Mucosa of descending colon (tissue), 3 donors: ENCODE results near the gene XKR3. TPM values are rescaled to one million over a fixed set of nuclear protein-coding genes. Genes with fewer than 3 reads are reported as not detected.

Experiments used
- ATAC-seq: fragments of 200-7000 bp; cut with Tn5 transposase; one replicate; pipeline ENCODE4 v1.9.1; 2020; ENCODE audit warnings: mild to moderate bottlenecking, moderate library complexity
- DNase-seq, 3 donors: peaks; one replicate each; pipeline ENCODE4 v3.0.0-alpha.2; 2020
- H3K36me3 ChIP-seq: fragments of 200-600 bp; one replicate; pipeline ENCODE4 v1.8.0; 2021; ENCODE audit warnings: low read depth, mild to moderate bottlenecking
- H3K4me1 ChIP-seq: fragments of 200-600 bp; one replicate; pipeline ENCODE4 v1.8.0; 2021; ENCODE audit warnings: low read depth, mild to moderate bottlenecking
- H3K4me3 ChIP-seq: fragments of 200-600 bp; one replicate; pipeline ENCODE4 v1.8.0; 2021; ENCODE audit warnings: mild to moderate bottlenecking
- H3K9me3 ChIP-seq: fragments of 200-600 bp; one replicate; pipeline ENCODE4 v1.8.0; 2021; ENCODE audit warnings: mild to moderate bottlenecking
- CTCF ChIP-seq: fragments of 200-600 bp; IDR thresholded peaks from one replicate; pipeline ENCODE4 v1.8.0; 2022; ENCODE audit warnings: antibody characterized with exemption, mild to moderate bottlenecking
- intact Hi-C, 2 donors: fragments of 100-400 bp; cut with DNase I in 1 of 2; cut with micrococcal nuclease in 1 of 2; formaldehyde crosslinking; loops; one replicate each; pipeline versions ENCODE4 v1.11.0 to v1.11.1; 2022; cut with DNase I, micrococcal nuclease
- total RNA-seq, 3 donors: library from RNA; stranded (reverse); fragmentation: NEBNext Ultra II Directional in 2 of 3; extraction: Animal tissue kit (Norgen Biotek cat#: 25700) in 2 of 3; gene quantifications; one replicate each; pipeline versions ENCODE4 v1.2.1 to v1.2.4, GENCODE V29; 2021 to 2023
- donor health status: DM: no; HTN: no; CAD: no; lungs with moderate emphysema.
- donor health status: DM: no; HTN: no; CAD: no.
- donor health status: DM: no; HTN: yes; CAD: no.

Gene XKR3
- total RNA-seq, 3 donors from 2014 or later, result not detected

GRCh38 chr22:16829985-16830384, 4.8 kb upstream of the XKR3 start:
- DNase-seq, result no peak
- no peak for TF ChIP-seq CTCF
- Histone ChIP-seq H3K4me1 (no peaks in the 10 kb centered on the region), H3K4me3 (no peak overlapping the region), H3K36me3 (no peaks in the 10 kb centered on the region), H3K9me3 (peaks cover 24% of the 10 kb centered on the region)
- no peak for ATAC-seq
- intact Hi-C loops, result no loop called here

GRCh38 chr22:16828876-16829275, 3.7 kb upstream of the XKR3 start:
- no peaks in the 10 kb centered on the region for H3K36me3 ChIP-seq
- no peak overlapping the region for H3K4me3 ChIP-seq
- H3K4me1 ChIP-seq, result no peaks in the 10 kb centered on the region
- ATAC-seq, result no peak
- intact Hi-C loops, result no loop called here
- no peak for DNase-seq
- no peak for TF ChIP-seq CTCF
- peaks cover 23% of the 10 kb centered on the region for H3K9me3 ChIP-seq

- H3K4me3 ChIP-seq, result no peak overlapping the region
- ATAC-seq (no peak), DNase-seq (no peak)
- intact Hi-C loops, result no loop called here
- H3K4me1 ChIP-seq, result no peaks in the 10 kb centered on the region
- no peak for TF ChIP-seq CTCF
- H3K9me3 ChIP-seq, result peaks cover 29% of the 10 kb centered on the region
- H3K36me3 ChIP-seq, result no peaks in the 10 kb centered on the region
These were observed 2.3 kb upstream of the XKR3 start for GRCh38 chr22:16827506-16827905.

GRCh38 chr22:16819249-16819648, 6.0 kb downstream of the XKR3 start:
- peaks cover 47% of the 10 kb centered on the region for H3K9me3 ChIP-seq
- DNase-seq (no peak), ATAC-seq (no peak)
- no peak overlapping the region for H3K4me3 ChIP-seq
- no peaks in the 10 kb centered on the region for H3K4me1 ChIP-seq
- TF ChIP-seq CTCF, result no peak
- intact Hi-C loops, result no loop called here
- H3K36me3 ChIP-seq, result no peaks in the 10 kb centered on the region

- intact Hi-C loops, result no loop called here
- H3K36me3 ChIP-seq, result no peaks in the 10 kb centered on the region
- no peaks in the 10 kb centered on the region for H3K4me1 ChIP-seq
- no peak overlapping the region for H3K4me3 ChIP-seq
- peaks cover 50% of the 10 kb centered on the region for H3K9me3 ChIP-seq
- DNase-seq, result no peak
- ATAC-seq, result no peak
- TF ChIP-seq CTCF, result no peak
These were observed 6.7 kb downstream of the XKR3 start for GRCh38 chr22:16818538-16818937.

GRCh38 chr22:16815073-16815472, 10.1 kb downstream of the XKR3 start:
- no peak for ATAC-seq
- TF ChIP-seq CTCF, result no peak
- Histone ChIP-seq H3K4me1 (no peaks in the 10 kb centered on the region), H3K4me3 (no peak overlapping the region), H3K36me3 (no peaks in the 10 kb centered on the region), H3K9me3 (peaks cover 60% of the 10 kb centered on the region)
- intact Hi-C loops, result no loop called here
- no peak for DNase-seq
